NCI-H2196 (cell line): ENCODE data around the gene TM2D3.

ENCODE experiments used
- DNase-seq: peaks from one replicate; lab custom pipeline; 2025; ENCODE audit not compliant: unreplicated experiment; lab: John Stamatoyannopoulos, UW

Gene TM2D3, protein sequence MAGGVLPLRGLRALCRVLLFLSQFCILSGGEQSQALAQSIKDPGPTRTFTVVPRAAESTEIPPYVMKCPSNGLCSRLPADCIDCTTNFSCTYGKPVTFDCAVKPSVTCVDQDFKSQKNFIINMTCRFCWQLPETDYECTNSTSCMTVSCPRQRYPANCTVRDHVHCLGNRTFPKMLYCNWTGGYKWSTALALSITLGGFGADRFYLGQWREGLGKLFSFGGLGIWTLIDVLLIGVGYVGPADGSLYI

DNA sequence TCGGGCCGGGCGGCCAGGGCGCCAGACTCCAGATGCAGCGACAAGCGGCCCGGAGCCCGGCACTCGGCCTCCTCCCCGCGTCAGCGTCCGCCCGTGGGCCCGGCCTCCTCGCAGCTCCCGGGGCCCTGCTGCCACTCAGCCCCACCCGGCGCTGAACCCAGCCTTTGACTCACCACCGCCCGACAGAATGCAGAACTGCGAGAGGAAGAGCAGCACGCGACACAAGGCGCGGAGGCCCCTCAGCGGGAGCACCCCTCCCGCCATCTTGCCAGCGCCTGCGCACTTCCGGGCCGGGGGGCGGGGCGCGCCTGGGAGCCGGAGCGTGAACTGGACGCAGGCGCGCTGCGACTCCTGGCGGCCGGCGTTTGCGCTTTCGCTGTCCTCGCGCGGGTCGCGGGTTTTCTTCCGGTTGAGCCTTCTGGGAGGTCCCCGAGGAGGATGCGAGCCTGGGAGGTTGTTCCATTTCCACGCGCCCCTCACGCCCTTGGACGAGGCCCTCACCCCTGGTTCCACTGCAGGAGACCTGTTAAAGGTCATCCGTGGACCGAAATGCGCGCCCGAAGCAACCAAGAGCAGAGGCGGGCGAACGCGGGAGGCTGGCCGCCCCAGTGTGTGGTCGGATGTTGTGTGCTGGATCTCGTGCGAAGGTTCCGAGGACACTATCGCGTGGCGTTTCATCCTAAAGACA, at the start of gene TM2D3:
TM2D3 (minus strand) TSS at position 284 of the 688 bp plus-strand sequence; CDS start at position 264, 20 bp downstream.
- peak; percentile 83 for DNase-seq

DNA sequence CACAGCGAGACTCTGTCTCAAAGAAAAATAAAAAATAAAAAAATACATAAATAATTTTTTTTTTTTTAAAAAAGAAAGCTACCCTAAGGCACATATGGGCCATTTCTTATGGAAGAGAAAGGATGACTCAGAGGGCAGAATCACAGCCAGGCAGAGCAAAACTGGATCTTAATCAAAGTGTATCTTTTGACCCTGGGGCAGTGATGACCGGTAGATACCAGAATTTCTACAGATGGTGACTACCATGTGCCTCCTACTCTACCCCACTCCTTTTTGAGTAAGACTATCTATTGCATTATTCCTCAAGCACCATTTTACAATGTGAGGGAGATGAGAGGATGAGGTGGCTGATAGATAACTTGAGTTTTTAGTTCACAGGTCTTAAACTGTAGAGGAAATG, 46.1 kb upstream of the TM2D3 start:
- DNase-seq: no peak

DNA sequence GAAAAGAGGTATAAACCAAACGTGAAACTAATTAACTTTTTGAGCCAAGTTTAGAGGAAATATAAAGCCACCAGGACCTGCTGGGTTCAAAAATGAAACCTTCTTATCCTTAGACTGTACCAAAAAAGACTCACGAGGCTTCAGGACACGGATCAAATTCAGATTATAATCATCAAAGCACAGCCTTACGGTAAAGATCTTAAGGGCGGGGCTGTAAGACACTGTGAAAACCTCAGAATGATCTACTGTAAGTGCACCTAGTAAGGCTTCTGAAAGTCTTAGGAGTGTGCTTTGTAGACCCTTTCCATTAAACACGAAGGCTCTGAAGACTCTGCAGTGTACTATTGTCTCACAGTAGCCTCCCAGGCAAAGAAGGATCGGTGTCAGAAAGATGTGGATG, 45.3 kb upstream of the TM2D3 start:
- DNase-seq: no peak

DNA sequence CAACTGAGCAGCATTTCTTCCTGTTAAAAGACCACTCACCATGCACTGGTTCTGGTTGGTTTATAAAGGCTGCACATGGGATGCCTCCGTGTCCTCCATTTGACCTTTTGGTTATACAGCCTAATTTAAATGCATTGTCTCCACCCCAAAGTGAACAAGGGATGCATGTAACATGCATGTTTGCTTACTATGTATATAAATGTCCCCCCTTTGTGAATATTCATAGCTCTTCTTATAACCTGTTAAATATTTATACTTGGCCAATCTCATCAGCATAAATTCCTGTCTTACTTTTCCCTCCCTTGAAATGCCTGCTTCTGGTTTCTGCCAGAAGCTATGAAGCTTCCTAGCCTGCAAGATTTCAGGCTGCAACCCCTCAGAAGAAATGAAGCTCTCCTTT, 44.6 kb upstream of the TM2D3 start:
- DNase-seq: no peak

DNA sequence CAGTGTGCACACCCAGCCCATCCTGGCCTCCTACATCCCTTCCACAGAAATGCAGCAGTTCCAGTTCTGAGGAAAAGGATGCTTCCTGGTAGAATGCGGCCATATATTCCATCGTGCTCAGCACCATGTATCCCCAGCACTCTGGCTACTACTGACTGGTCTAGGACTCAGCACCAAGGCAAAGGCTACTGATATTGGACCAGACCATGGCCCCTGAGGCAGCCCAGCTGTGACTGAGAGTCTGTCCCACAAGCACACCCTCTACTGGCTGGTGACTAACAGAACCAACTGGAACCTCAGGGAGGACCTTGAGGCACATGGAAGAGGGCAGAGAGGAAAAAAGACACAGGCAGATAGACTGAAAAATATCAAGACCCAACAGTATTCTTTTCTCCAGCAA, 42.1 kb upstream of the TM2D3 start:
- DNase-seq: no peak

DNA sequence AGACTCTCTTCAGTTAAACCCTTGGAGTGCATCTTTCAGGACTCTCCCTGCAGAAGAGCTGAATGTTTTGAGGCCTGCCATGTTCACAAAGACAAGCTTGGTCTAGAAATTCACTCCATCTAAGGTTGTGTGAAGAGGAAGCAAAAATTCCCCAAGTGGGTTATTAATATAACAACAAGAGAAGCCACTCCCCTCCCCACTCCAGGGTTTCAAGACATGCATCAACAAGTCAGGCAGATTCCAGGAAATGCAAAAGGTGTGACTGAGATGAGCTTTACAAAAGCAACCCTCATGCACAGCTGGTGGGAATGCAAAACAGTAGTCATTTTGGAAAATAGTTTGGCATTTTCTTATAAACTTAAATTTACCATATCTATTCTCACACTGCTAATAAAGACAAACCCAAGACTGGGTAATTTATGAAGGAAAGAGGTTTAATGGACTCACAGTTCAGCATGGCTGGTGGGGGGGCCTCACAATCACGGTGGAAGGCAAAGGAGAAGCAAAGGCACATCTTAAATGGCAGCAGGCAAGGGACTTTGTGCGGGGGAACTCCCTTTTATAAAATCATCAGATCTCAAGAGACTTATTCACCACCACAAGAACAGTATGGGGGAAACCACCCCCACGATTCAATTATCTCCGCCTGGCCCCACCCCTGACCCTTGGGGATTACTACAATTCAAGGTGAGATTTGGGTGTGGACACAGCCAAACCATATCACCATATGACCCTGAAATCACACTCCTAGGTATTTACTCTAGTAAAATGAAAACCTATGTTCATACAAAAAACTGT, 40.8 kb upstream of the TM2D3 start:
- DNase-seq: no peak

DNA sequence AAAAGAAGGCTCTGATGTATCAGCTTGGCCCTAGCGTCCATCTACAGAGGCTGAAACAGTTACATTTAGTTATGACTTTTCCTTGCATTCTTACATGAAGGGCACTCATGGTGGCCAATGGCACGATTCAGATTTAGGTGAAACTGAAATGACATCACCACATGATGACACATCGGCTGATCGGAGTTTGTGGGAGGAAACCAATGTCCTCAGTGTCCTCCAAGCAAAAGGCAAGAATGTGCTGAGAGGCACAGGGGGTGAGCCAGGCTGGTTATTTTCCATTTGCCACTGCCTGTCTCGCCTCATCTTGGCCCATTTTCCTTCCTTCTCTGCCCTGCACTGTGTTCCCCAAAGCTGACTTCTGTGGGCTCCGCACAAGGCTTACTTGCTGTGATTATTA, 37.7 kb upstream of the TM2D3 start:
- no peak for DNase-seq

DNA sequence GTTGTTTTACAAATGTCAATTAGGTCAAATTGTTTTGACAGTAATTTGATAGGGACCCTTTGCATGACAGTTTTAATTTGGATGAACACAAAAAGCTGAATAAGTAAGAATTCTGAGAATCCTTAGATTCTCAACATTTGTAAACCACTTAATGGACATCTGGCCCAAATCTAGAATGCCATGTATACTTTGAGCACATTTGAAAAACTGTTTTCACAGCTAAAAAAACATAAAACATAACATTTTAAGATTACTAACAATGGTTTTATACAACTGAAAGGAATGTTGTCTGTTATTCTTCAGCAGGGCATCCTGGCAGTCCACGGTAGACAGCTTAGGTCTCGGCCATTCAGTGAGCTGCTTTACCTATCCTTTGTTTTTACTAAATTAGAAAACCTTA, 34.5 kb upstream of the TM2D3 start:
- DNase-seq: no peak

DNA sequence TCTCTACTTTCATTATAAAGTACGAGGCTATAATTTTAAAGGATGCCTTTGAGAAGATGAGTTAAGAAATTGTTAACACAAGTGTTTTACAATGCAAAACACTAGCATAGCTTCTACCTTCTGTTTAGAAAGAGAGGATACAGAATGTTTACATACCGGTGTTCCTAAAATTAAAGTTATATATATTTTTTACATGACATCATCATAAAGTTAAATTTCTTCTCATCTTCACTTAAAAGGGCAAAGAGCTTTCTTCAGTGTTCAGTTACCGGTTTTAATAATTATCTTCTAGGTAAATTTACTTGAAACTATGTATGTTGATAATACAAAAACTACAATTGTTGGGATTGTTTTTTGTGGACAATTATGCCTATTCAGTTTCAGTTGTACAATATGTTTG, 32.7 kb upstream of the TM2D3 start:
- no peak for DNase-seq

DNA sequence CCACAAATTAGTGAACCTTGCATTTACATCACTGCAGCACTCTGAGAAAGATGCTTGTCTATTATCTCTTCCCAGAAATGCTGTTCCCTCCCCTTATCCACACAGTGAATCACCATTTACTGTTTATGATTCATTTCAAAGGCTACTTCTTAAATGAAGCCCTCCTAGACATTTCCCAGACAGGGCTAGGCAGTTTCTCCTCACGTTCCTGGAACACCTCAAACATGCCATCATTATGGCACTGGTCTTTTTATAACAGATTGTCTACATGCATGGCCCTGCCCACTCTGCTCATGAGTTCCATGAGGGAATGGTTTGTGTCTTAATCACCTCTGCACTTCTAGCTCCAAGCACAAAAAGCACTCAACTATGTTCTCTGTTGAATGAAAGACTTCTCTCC, 32.2 kb upstream of the TM2D3 start:
- DNase-seq: no peak

DNA sequence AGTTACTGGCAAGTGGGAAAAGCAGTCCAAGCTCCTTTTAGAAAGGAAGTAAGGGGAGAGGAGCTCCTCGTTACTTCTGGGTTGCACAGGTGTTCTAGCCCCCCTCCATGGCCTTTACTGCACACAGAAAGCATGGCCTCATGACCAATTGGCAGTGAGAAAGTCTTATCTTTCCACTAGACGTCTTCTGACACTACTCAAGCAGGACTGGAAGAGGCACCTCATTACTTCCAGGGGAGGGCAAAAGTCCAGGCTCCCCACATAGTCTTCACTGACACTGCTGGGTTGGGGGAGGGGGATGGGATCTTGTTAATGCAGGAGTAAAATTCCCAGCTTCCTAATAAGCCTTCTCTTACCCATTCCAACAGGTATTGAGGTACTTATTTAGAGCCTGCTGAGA, 27.6 kb upstream of the TM2D3 start:
- DNase-seq: no peak

DNA sequence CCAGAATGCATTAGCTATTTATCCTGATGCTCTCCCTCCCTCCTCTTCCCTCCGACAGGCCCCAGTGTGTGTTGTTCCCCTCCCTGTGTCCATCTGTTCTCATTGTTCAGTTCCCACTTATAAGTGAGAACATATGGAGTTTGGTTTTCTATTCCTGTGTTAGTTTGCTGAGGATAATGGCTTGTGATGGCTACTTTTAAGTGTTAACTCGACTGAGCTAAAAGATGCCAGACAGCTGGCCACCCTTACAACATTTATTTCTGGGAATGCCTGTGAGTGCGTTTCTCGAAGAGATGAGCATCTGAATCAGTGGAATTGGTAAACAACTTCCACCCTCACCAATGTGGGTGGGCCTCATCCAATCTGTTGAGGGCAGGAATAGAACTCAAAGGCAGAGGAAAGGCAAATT, 24.7 kb upstream of the TM2D3 start:
- DNase-seq: no peak

DNA sequence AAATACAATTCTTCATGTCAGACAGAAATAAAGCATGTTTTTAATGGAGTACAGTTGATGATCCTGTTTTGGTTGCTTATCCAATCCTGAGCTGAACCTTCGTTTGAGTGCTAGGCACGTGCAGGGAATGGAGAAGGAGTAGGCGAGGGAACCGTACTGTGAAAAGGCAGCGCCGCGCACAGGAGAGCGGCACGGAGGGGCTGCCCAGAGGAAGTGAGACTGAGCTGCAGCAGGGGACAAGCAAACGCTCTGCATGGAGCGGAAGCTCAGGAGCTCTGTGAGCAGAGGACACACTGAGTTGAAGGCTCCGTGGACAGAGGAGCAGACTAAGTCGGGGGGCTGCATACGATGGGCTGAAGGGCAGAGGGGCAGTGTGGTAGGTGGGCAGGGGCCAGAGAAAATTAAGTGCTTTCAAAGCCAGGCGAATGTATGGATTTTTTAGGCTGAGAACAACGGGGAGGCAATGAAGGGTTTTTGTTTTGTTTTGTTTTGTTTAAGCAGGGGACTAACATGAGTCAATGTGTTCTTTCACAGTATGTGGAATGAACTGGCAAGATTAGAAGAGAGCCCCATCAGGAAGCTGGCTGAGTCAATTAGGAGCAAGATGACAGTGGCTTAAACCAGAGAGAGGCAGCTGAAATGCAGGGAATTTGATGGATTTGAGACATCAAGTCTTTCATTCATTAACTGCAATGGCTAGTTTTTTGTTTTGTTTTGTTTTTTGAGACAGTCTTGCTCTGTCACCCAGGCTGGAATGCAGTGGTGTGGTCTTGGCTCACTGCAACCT, 23.8 kb upstream of the TM2D3 start:
- no peak for DNase-seq

DNA sequence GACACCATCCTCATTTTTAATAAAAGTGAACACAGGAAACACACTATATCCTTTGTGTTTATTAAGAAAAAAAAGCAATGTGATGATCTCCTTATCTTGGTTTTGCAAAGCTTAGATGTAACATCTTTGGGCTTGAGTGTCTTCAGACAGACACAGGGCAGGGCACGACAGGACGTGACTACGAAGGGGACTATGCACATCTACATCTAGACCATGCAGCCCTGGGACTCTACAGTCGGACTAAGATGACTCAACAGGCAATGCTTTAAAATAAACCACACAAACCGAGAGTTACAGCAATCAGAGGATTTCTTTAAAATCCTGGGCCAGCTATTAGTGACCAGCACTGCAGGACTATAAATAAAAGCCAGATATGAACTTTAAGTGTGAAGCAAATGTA, 22.8 kb upstream of the TM2D3 start:
- no peak for DNase-seq

DNA sequence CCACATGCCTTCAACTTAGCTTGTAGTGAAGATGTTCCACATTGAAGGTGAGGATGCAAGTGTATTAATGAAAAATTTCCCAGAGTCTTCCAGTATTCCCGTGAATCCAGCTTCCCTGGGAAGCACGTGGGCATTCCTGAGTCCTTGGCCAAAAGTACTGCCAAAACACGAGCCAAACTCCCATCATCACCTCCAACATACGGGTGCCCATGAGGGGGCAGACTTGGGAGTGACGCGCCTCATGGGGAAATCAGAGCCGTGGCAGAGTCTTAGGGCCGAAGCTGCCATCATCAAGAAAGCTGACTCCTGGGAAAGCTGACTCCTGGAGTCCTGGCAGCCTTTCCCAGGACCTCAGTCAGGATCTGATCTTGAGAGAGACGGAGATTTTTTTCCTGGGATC, 20.1 kb upstream of the TM2D3 start:
- no peak for DNase-seq

DNA sequence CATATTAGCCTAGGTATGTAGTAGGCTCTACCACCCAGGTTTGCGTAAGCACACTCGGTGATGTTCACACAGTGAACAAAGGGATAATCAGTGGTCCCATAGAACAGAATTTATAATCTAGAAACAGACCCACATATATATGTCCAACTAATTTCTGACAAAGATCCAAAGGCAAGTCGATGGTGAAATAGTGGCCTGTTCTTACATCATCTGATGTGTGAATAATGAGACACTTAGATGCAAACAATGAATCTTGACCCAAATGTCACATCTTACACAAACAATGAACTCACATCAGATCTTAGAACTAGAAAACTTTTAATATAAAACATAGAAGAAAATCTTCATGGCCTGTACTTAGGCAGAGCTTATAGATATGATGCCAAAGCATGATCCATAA, 17.6 kb upstream of the TM2D3 start:
- no peak for DNase-seq

DNA sequence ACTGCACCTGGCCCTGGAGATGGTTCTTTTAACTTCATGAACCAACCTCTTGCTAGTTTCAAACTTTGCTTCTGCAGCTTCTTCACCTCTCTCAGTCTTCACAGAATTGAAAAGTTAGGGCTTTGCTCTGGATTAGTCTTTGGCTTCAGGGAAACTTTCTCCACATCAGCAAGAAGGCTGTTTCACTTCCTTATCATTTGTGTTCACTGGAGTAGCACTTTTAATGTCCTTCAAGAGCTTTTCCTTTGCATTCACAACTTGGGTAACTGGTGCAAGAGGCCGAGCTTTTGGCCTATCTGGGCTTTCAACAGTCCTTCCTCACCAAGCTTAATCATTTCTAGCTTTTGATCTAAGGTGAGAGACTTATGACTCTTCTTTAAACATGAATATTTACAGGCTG, 15.7 kb upstream of the TM2D3 start:
- DNase-seq: no peak

DNA sequence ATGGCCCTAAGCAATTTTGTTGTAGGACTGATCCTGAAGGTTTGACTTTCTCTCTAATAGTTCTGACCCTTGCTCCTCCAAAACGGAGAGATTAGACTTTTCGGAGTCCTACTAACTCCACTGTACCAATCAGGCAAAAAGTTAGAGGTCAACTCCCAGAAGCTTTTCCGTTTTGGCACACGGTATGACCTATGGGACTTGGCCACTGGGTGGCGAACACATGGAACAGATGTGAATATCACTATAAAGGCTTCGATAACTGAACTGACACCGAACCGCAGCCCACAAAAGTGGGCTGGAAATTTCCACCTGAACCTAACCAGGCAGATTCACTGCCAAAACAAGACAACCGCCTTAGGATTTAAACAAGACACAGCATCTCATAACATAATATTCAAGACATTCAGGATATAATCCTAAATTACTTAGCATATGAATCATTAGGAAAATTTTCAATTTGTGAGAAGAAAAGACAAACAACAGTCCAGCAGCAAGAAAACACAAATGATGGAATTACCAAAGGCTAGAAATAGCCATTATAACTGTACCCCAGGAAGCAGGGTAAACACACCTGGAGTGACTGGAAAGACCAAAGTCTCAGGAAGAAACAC, 12.2 kb upstream of the TM2D3 start:
- no peak for DNase-seq

DNA sequence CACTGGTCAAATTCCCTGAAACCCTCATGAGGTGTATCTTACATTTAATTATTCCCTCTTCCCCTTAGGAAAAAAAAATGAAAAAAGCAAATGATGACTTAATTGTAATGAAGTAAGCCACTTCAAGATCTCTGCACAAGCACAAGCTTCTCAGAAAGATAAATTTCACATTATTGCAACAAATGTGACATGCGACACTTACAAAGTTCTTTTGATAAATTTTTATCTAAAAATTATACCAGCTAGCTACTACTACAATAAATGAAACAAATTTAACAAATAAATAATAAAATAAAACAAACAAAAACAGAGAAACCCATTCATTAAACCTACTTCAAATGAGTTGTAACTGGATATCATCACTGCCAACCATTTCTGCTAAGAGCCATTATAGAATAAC, 10.0 kb upstream of the TM2D3 start:
- DNase-seq: no peak

DNA sequence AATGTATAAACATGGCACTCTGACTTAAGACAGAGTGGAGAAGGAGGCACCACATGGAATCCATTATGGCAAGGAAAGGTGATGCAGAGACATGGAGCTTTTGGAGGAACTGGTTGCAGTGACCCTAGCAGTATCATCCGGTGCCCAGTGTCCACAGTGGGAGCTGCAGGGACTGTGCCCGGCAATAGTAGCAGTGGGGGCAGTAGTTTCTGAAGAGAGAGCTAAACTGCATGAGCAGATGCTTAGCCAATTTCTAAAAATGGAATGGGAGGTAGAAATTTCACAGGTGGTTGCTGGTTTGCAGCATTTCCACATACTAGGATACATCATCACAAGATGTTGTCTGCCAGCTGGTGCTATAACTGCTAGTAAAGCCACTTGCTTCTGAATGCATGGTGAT, 7.8 kb upstream of the TM2D3 start:
- DNase-seq: no peak
